HepG2 (cell line): Measurements from ENCODE around the gene SAMD8. TPM values are rescaled to one million over a fixed set of nuclear protein-coding genes. Genes with fewer than 3 reads are reported as not detected.

Experiments
- ATAC-seq: fragments of 200-7000 bp; cut with Tn5 transposase; 3 replicates; pipeline ENCODE4 v1.9.1; 2020; ENCODE audit warnings: mild to moderate bottlenecking, moderate library complexity
- BruUV-seq: library from RNA; stranded (reverse); fragments of 400-500 nt; replicated peaks from 2 replicates; lab custom pipeline; 2021; lab: Mats Ljungman, UMichigan
- CTCF ChIA-PET: fragments of 300-600 bp; formaldehyde crosslinking; extraction: SDS; loops from one replicate; lab custom pipeline; 2021; ENCODE audit warnings: low total read pairs, inconsistent platforms, low intra/inter-chr PET ratio; lab: Yijun Ruan, JAX
- POLR2A ChIA-PET: fragments of 350-600 bp; sonication (Branson Sonifier 250); formaldehyde crosslinking; loops from one replicate; lab custom pipeline; 2020; ENCODE audit warnings: antibody characterized with exemption, inconsistent platforms; lab: Yijun Ruan, JAX
- DNase-seq: peaks from one replicate; pipeline ENCODE4 v3.0.0-alpha.2; 2015; ENCODE audit warnings: low spot score
- FAIRE-seq: peaks from 3 replicates; lab custom pipeline; 2011; peaks lifted over from hg19 to GRCh38; lab: Jason Lieb, UNC
- H2AFZ ChIP-seq: one replicate; pipeline ENCODE4 v1.6.1; 2011; ENCODE audit warnings: low read length, inconsistent platforms
- H3K27ac ChIP-seq: fragments of 300-600 bp; 3 replicates; pipeline ENCODE4 v1.8.0; 2011; ENCODE audit warnings: mixed run types, mild to moderate bottlenecking, mixed read lengths, low read length, inconsistent platforms; ENCODE audit not compliant: insufficient read depth; ENCODE audit errors: extremely low read length
- H3K27me3 ChIP-seq, 2 experiments: fragments of 200-600 bp in 1 of 2; 2 replicates in 1 of 2; 3 replicates in 1 of 2; pipeline versions ENCODE4 v1.6.0 to v1.8.0; 2011; ENCODE audit warnings: low read length in 2 of 2, mild to moderate bottlenecking in 2 of 2, moderate library complexity in 2 of 2, inconsistent platforms in 1 of 2; ENCODE audit not compliant: insufficient read depth in 2 of 2, control insufficient read depth in 1 of 2
- H3K36me3 ChIP-seq, 2 experiments: fragments of 200-600 bp in 1 of 2; replicated peaks in 1 of 2; 2 replicates in 1 of 2; 3 replicates in 1 of 2; pipeline versions ENCODE4 v1.5.1 to v1.8.0; 2011; ENCODE audit warnings: low read length in 2 of 2, inconsistent platforms in 1 of 2; ENCODE audit not compliant: insufficient read depth in 2 of 2, control insufficient read depth in 1 of 2
- H3K4me1 ChIP-seq: 2 replicates; pipeline ENCODE4 v1.5.1; 2012; ENCODE audit warnings: low read length, inconsistent platforms; ENCODE audit not compliant: insufficient read depth
- H3K4me2 ChIP-seq: 2 replicates; pipeline ENCODE4 v1.6.0; 2011; ENCODE audit warnings: low read depth, low read length, inconsistent platforms
- H3K4me3 ChIP-seq, 3 experiments: fragments of 200-600 bp in 1 of 3; sonication (generic), shearing (Covaris generic) in 1 of 3; replicated peaks in 1 of 3; 2 replicates each; pipeline ENCODE4 v1.5.1; 2011 to 2016; ENCODE audit warnings: low read length in 3 of 3, inconsistent platforms in 2 of 3, low read depth in 2 of 3, mild to moderate bottlenecking in 2 of 3, control low read depth in 1 of 3, mixed read lengths in 1 of 3; ENCODE audit not compliant: insufficient read depth in 1 of 3
- H3K79me2 ChIP-seq: one replicate; pipeline ENCODE4 v1.6.1; 2011; ENCODE audit warnings: low read length, inconsistent platforms; ENCODE audit not compliant: insufficient read depth
- H3K9ac ChIP-seq: 2 replicates; pipeline ENCODE4 v1.6.0; 2011; ENCODE audit warnings: mild to moderate bottlenecking, low read depth, low read length, inconsistent platforms; ENCODE audit not compliant: insufficient read depth
- H3K9me3 ChIP-seq: 2 replicates; pipeline ENCODE4 v1.5.1; 2012; ENCODE audit warnings: mild to moderate bottlenecking, low read length
- H4K20me1 ChIP-seq: 2 replicates; pipeline ENCODE4 v1.6.0; 2011; ENCODE audit warnings: inconsistent platforms, mild to moderate bottlenecking, low read length, moderate library complexity; ENCODE audit not compliant: insufficient read depth
- ZFP62 ChIP-seq: sonication (generic); formaldehyde crosslinking; IDR thresholded peaks from 2 replicates; pipeline ENCODE4 v1.4.0; 2020; ENCODE audit warnings: missing genetic modification reagents
- ZNF441 ChIP-seq: sonication (generic); formaldehyde crosslinking; IDR thresholded peaks from 2 replicates; pipeline ENCODE4 v1.7.0; 2021; ENCODE audit warnings: missing genetic modification reagents, borderline replicate concordance
- ZNF569 ChIP-seq: sonication (generic); formaldehyde crosslinking; IDR thresholded peaks from 2 replicates; pipeline ENCODE4 v1.5.0; 2020; ENCODE audit warnings: mild to moderate bottlenecking, missing genetic modification reagents, moderate library complexity, borderline replicate concordance
- ZNF687 ChIP-seq: sonication (generic); formaldehyde crosslinking; IDR thresholded peaks from 2 replicates; pipeline ENCODE4 v1.5.1; 2020; ENCODE audit warnings: mild to moderate bottlenecking, missing genetic modification reagents, moderate library complexity
- ZNF784 ChIP-seq: sonication (generic); formaldehyde crosslinking; IDR thresholded peaks from 2 replicates; pipeline ENCODE4 v1.5.1; 2020; ENCODE audit warnings: missing genetic modification reagents, mild to moderate bottlenecking, borderline replicate concordance
- ZSCAN20 ChIP-seq: sonication (generic); formaldehyde crosslinking; IDR thresholded peaks from 2 replicates; pipeline ENCODE4 v1.4.0; 2020; ENCODE audit warnings: missing genetic modification reagents, mild to moderate bottlenecking, borderline replicate concordance
- WGBS: methylation state at CpG from one replicate; pipeline ENCODE4 v1.1.6; 2017; ENCODE audit warnings: low lambda C conversion rate; 5-methylcytosine and 5-hydroxymethylcytosine counted together
- in situ Hi-C: cut with HindIII; loops from 2 replicates; pipeline ENCODE4 v1.10.0; 2017; ENCODE audit warnings: low pct_unique_long_range_greater_than_20kb; ENCODE audit not compliant: extremely low pct_ligation_motif_present
- intact Hi-C: fragments of 100-400 bp; cut with micrococcal nuclease; formaldehyde crosslinking; loops from one replicate; pipeline ENCODE4 v1.10.0; 2022; ENCODE audit not compliant: unreplicated experiment
- polyA plus RNA-seq, 8 experiments: library from polyadenylated mRNA; depleted of rRNA in 3 of 8; stranded (reverse) in 7 of 8; unstranded in 1 of 8; fragments of >200 nt; fragmentation: Illumina TruSeq in 4 of 8; extraction: Trizol in 4 of 8; gene quantifications; 2 replicates each; pipeline versions ENCODE4 v1.2.1 to v1.2.3, GENCODE V29; 2011 to 2016; ENCODE audit warnings: low read depth in 4 of 8, missing spikeins in 1 of 8, mixed read lengths in 1 of 8; ENCODE audit not compliant: insufficient read depth in 1 of 8
- total RNA-seq, 5 experiments: library from RNA; depleted of rRNA; stranded (reverse); fragments of >200 nt; fragmentation: Illumina TruSeq; extraction: Trizol; gene quantifications; 2 replicates each; pipeline ENCODE4 v1.2.3, GENCODE V29; 2016; ENCODE audit warnings: low read depth in 1 of 5

The SAMD8 gene
- total and polyA plus RNA-seq, 2 of the 13 experiments (the other 11 are each of a cell fraction or from before 2014, with no cell fraction given) = 10.4 to 13.2 TPM

- no peak for TF ChIP-seq ZNF569 (CRISPR knock-in tag)
These were observed 44.2 kb upstream of the SAMD8 start (continued) for GRCh38 chr10:75067272-75067671.

GRCh38 chr10:75068523-75068922 is 42.9 kb upstream of the SAMD8 start:
- POLR2A ChIA-PET = no interaction called here
- DNase-seq = no peak
- H3K4me3 ChIP-seq = no peak overlapping the region
- CTCF ChIA-PET = no interaction called here
- peaks cover 13% of the 10 kb centered on the region for H3K4me1 ChIP-seq
- no peak for FAIRE-seq
- peaks cover 0 to 27% of the 10 kb centered on the region in 2 experiments; a peak in 2 of 5 replicates for H3K27me3 ChIP-seq
- no peak overlapping the region for H2AFZ ChIP-seq
- no peaks in the 10 kb centered on the region for H3K79me2 ChIP-seq
- no peak overlapping the region for H3K4me2 ChIP-seq
- in situ Hi-C loops (no loop called here), intact Hi-C loops (no loop called here)
- H3K27ac ChIP-seq = no peak overlapping the region
- no peaks in the 10 kb centered on the region for H3K9me3 ChIP-seq
- H4K20me1 ChIP-seq = no peaks in the 10 kb centered on the region
- no peaks in the 10 kb centered on the region for H3K36me3 ChIP-seq
- ATAC-seq = no peak
- BruUV-seq = no TSS peak
- TF ChIP-seq ZFP62 (CRISPR knock-in tag) (no peak), ZSCAN20 (CRISPR knock-in tag) (no peak)
- no peak overlapping the region for H3K9ac ChIP-seq
- WGBS = 36% methylated on average over 6 of the region's 6 CpGs

- H3K36me3 ChIP-seq = no peaks in the 10 kb centered on the region
- H3K4me2 ChIP-seq = peak overlapping the region; percentile 62
- WGBS = 25% methylated on average over 10 of the region's 11 CpGs
- in situ Hi-C loops = no loop called here
- H3K79me2 ChIP-seq = no peaks in the 10 kb centered on the region
- ATAC-seq = peak; percentile 41
- DNase-seq = no peak
- no peak for TF ChIP-seq ZNF441 (CRISPR knock-in tag)
- 0 out of 2 replicates have a peak, but pooled peaks have one; percentile 8 for TF ChIP-seq ZNF687 (CRISPR knock-in tag)
- no peak for TF ChIP-seq ZNF784 (CRISPR knock-in tag)
- ChIA-PET CTCF (no interaction called here), POLR2A (no interaction called here)
- FAIRE-seq = no peak
- no peaks in the 10 kb centered on the region for H3K9me3 ChIP-seq
- H3K4me3 ChIP-seq = peak overlapping the region in 1 of 3 experiments; percentile 53; a peak in 2 of 6 replicates
- H4K20me1 ChIP-seq = no peaks in the 10 kb centered on the region
- intact Hi-C loops = no loop called here
- peaks cover 0 to 31% of the 10 kb centered on the region in 2 experiments; a peak in 2 of 5 replicates for H3K27me3 ChIP-seq
- H3K9ac ChIP-seq = no peak overlapping the region
- no TSS peak for BruUV-seq
- H2AFZ ChIP-seq = no peak overlapping the region
- H3K27ac ChIP-seq = no peak overlapping the region
- H3K4me1 ChIP-seq = peaks cover 23% of the 10 kb centered on the region
These were observed 41.0 kb upstream of the SAMD8 start for GRCh38 chr10:75070476-75070875.
